ENCODE data around the gene SP4. TPM values are rescaled to one million over a fixed set of nuclear protein-coding genes. Genes with fewer than 3 reads are reported as not detected.

The SP4 gene
- total RNA-seq, 4 donors from 2014 or later, result 6.7 to 13.4 (median 9.5) TPM

DNA sequence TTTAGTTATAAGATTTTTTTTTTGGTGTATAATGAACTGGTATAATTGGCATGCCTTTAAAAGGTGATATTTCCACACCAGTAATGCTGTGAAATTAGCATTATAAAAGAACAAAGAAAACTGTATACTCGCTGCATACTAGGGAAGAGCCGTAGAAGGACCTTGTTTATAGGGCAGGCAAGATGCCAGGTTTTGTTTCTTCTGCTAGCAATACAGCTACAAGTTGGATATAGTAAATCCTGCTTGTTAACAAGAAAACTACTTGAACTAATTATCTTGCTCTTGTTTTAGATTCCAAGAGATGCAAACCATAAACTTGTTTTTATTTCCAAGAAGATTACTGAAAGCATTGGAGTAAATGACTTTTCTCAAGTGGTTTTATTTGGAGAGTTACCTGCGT lies 116.8 kb downstream of the SP4 start:
- TF ChIP-seq POLR2A (IDR thresholded peaks at IDR 0.05) (no peak), POLR2AphosphoS5 (IDR thresholded peaks at IDR 0.05) (no peak), EP300 (IDR thresholded peaks at IDR 0.05) (no peak)
- TF ChIP-seq, protein P1, sequence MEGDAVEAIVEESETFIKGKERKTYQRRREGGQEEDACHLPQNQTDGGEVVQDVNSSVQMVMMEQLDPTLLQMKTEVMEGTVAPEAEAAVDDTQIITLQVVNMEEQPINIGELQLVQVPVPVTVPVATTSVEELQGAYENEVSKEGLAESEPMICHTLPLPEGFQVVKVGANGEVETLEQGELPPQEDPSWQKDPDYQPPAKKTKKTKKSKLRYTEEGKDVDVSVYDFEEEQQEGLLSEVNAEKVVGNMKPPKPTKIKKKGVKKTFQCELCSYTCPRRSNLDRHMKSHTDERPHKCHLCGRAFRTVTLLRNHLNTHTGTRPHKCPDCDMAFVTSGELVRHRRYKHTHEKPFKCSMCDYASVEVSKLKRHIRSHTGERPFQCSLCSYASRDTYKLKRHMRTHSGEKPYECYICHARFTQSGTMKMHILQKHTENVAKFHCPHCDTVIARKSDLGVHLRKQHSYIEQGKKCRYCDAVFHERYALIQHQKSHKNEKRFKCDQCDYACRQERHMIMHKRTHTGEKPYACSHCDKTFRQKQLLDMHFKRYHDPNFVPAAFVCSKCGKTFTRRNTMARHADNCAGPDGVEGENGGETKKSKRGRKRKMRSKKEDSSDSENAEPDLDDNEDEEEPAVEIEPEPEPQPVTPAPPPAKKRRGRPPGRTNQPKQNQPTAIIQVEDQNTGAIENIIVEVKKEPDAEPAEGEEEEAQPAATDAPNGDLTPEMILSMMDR (IDR thresholded peaks at IDR 0.05), result no peak
- Histone ChIP-seq H3K27ac (peak overlapping the region in 2 of 4 donors; percentile 39 to 80), H3K4me3 (peak overlapping the region; percentile 52 to 72), H3K27me3 (peaks cover 14% of the 10 kb centered on the region), H3K4me1 (peaks cover 0 to 31% (median 5%) of the 10 kb centered on the region in 3 donors), H3K9me3 (no peaks in the 10 kb centered on the region), H3K36me3 (no peaks in the 10 kb centered on the region)
- WGBS, 2 donors (ENCODE audit: low coverage in 1 of 2), result 49 to 50% methylated on average over 2 to 3 of the region's 3 CpGs
- no peak for ATAC-seq

DNA sequence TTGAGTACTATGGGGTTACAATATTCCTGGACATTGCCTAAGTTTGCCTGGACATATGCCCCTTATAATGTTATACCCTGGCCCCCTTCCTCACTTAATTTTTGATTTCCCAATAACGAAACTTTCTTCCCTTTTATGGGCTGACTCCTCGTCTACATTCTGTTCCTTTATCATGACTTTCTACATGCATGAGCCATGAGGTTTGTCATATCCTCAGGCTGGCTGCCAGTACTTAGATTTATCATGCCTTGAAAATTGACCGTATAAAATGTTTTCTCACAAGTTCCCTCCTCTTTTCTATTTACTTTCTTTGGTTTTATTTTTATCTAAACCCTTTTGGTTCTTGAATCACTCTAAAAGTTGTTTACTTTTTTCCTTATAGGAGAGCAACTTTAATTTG lies 119.6 kb downstream of the SP4 start:
- H3K27ac ChIP-seq, result no peak overlapping the region
- TF ChIP-seq, protein P1 (IDR thresholded peaks at IDR 0.05), result no peak
- TF ChIP-seq POLR2AphosphoS5 (IDR thresholded peaks at IDR 0.05), result no peak
- TF ChIP-seq EP300 (IDR thresholded peaks at IDR 0.05), result no peak
- TF ChIP-seq POLR2A (IDR thresholded peaks at IDR 0.05), result no peak
- H3K4me1 ChIP-seq, result peaks cover 0 to 30% (median 5%) of the 10 kb centered on the region in 3 donors
- H3K27me3 ChIP-seq, result peaks cover 14% of the 10 kb centered on the region
- no peak for ATAC-seq
- no peak overlapping the region for H3K4me3 ChIP-seq
- no peaks in the 10 kb centered on the region for H3K9me3 ChIP-seq
- 31 to 42% methylated on average over 2 to 3 of the region's 3 CpGs for WGBS, 2 donors (ENCODE audit: low coverage in 1 of 2)
- no peaks in the 10 kb centered on the region for H3K36me3 ChIP-seq

DNA sequence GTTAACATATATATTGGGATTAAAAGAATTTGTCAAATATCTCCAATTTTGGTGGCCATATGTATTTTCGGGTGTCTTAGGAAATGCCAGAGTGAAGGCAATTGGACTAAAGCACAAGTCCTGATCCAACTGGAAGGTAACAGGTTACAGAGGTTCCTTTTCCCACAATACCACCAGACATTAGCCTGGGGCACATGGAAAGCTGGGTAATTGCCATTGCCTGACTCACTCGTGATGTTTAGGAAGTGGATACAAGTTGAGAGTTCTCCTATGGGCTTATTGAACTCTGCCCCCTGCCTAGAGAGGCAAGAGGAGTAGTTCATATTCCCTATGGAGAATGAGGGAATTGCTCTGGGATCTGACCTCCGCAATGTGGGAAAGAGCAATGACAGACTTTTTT lies 120.6 kb downstream of the SP4 start:
- Histone ChIP-seq H3K27ac (no peak overlapping the region), H3K4me3 (no peak overlapping the region), H3K4me1 (peaks cover 0 to 20% (median 3%) of the 10 kb centered on the region in 3 donors), H3K36me3 (no peaks in the 10 kb centered on the region), H3K27me3 (peaks cover 4% of the 10 kb centered on the region), H3K9me3 (no peaks in the 10 kb centered on the region)
- TF ChIP-seq, protein P1 (IDR thresholded peaks at IDR 0.05), result no peak
- no peak for TF ChIP-seq POLR2A (IDR thresholded peaks at IDR 0.05)
- no peak for TF ChIP-seq EP300 (IDR thresholded peaks at IDR 0.05)
- no peak for TF ChIP-seq POLR2AphosphoS5 (IDR thresholded peaks at IDR 0.05)
- ATAC-seq, result no peak
- WGBS, 2 donors (ENCODE audit: low coverage in 1 of 2), result 50 to 94% methylated on average over 2 of the region's 3 CpGs

DNA sequence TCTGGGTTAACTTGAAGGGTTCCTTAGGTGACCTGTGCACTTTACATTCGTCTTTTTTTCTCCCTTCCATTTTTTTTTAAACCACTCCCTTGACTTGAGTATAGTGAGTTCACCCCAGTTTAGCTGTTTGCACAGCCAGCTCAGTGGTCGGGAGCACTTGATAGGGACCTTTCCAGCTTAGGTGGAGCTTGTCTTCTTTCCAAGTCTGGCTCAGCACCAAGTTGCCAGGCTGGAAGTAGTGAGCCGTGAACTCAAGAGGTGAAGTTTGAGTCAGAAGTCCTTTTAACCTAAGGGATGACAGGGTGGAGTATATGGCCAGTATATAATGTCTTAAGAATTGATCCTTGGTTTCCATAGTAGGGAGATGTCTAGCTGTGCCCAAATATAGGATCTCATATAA lies 122.2 kb downstream of the SP4 start:
- H3K27me3 ChIP-seq, result no peaks in the 10 kb centered on the region
- WGBS, 2 donors (ENCODE audit: low coverage in 1 of 2), result 89 to 100% methylated on average over 2 of the region's 3 CpGs
- no peak for ATAC-seq
- H3K27ac ChIP-seq, result no peak overlapping the region
- no peak overlapping the region for H3K4me3 ChIP-seq
- H3K9me3 ChIP-seq, result no peaks in the 10 kb centered on the region
- TF ChIP-seq POLR2A (IDR thresholded peaks at IDR 0.05) (no peak), POLR2AphosphoS5 (IDR thresholded peaks at IDR 0.05) (no peak), EP300 (IDR thresholded peaks at IDR 0.05) (no peak)
- TF ChIP-seq, protein P1 (IDR thresholded peaks at IDR 0.05), result no peak
- peaks cover 0 to 6% (median 0%) of the 10 kb centered on the region in 3 donors for H3K4me1 ChIP-seq
- H3K36me3 ChIP-seq, result no peaks in the 10 kb centered on the region

DNA sequence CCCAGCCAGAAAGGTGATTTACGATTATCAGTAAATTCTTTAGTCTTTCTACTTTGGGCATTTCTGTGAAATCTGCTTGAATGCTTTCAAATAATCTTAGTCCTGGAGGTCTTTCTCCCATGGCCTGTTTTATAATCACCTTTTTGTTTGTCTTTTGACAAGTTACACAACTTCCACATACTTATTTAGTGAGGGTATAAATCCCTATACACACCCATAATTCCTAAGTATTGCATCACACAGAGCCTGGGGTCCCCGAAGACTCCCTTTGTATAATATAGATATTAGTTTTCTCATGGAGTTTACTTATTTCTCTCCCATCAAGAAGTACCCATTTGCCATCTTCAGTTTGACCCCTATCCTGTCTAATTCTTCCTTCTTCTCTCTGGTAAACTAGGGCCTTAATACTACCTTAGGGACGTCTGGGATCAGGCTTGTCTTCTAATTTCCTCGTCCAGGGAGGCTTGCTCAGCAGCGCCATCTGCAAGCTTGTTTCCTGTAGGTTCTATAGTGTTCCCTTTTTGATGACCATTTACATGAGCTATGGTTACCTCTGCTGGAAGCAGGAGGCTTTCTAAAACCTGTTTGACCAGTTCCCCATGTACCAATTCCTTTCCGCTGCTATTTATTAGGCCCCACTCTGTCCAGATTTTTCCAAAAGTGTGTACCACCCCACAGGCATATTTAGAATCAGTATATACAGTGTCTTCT lies 123.1 kb downstream of the SP4 start:
- H3K4me3 ChIP-seq, result no peak overlapping the region
- no peak overlapping the region for H3K27ac ChIP-seq
- no peaks in the 10 kb centered on the region for H3K36me3 ChIP-seq
- H3K27me3 ChIP-seq, result no peaks in the 10 kb centered on the region
- H3K9me3 ChIP-seq, result no peaks in the 10 kb centered on the region
- TF ChIP-seq EP300 (IDR thresholded peaks at IDR 0.05) (no peak), POLR2AphosphoS5 (IDR thresholded peaks at IDR 0.05) (no peak), POLR2A (IDR thresholded peaks at IDR 0.05) (no peak)
- TF ChIP-seq, protein P1 (IDR thresholded peaks at IDR 0.05), result no peak
- H3K4me1 ChIP-seq, result no peaks in the 10 kb centered on the region
- WGBS, 2 donors (ENCODE audit: low coverage in 1 of 2), result 78 to 84% methylated on average over 4 to 6 of the region's 6 CpGs
- ATAC-seq, result no peak

All from gastroesophageal sphincter (tissue), 4 donors.